ENCODE measurements around the gene GABRP. TPM values are rescaled to one million over a fixed set of nuclear protein-coding genes. Genes with fewer than 3 reads are reported as not detected.

The GABRP gene
- total and polyA plus RNA-seq, 2 donors (not counting 3 experiments of a cell fraction or from before 2014, with no cell fraction given) = 0.66 to 3.0 TPM

DNA sequence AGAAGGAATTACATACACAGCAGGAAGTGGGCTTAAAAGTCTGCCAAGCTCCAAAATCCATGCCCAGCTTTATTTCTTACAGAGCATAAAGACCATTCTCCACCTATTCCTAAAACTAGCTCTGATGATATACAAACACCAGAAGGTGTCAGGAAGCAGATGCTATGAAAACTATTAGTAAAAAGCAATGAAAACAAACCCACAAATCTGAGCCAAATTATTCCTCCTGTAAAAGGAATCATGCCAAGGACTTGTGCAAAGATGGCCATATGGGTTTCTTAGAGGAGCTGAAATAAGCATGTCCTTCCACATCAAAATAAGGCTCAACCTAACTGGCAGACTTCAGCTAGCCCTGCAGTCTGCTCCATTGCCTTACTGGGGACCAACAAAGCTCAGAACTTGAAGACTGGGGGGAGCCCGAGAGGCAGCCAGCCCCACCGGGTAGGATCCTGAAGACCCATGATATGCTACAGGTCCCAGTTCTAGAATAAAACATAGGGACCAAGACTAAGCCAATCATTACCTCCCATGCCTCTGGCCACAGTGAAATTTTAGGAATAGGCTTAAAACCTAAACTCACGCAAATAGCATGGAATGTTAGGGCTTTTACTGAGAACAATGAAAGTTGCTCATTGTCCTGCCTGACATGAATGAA is 42.8 kb upstream of the GABRP start:
- ChIA-PET CTCF (interaction anchor here (1.0 to 13.5 kb wide), 5 partner anchors 10 to 602 kb away, joined by 3 to 452 read pairs (median 5); partner anchors contain the start of gene GABRP), POLR2A (no interaction called here)
- Histone ChIP-seq H3K9me3 (replicated peaks; ENCODE audit: control insufficient read depth, insufficient read depth, low read length) (no peaks in the 10 kb centered on the region), H3K4me1 (ENCODE audit: control insufficient read depth, extremely low read depth, insufficient read depth, low read length) (peaks cover 6% of the 10 kb centered on the region), H3K27me3 (ENCODE audit: control insufficient read depth in 2 of 2, insufficient read depth in 2 of 2, low read length in 2 of 2) (no peaks in the 10 kb centered on the region), H3K9me1 (replicated peaks; ENCODE audit: control insufficient read depth, extremely low read depth, insufficient read depth, low read length) (no peaks in the 10 kb centered on the region), H3K27ac (ENCODE audit: insufficient read depth, low read depth, low read length) (no peak overlapping the region), H4K20me1 (replicated peaks; ENCODE audit: control insufficient read depth, extremely low read depth, insufficient read depth, low read length) (no peaks in the 10 kb centered on the region), H3K4me2 (ENCODE audit: insufficient read depth, low read length) (no peak overlapping the region), H2AFZ (ENCODE audit: low read depth, low read length) (no peak overlapping the region), H3K4me3 (replicated peaks in 1 of 3; ENCODE audit: insufficient read depth in 1 of 3, low read depth in 1 of 3, low read length in 3 of 3) (no peak overlapping the region), H3K79me2 (ENCODE audit: control insufficient read depth, insufficient read depth, low read length) (no peaks in the 10 kb centered on the region), H3K36me3 (ENCODE audit: control insufficient read depth in 2 of 2, extremely low read depth in 1 of 2, insufficient read depth in 2 of 2, low read length in 2 of 2) (no peaks in the 10 kb centered on the region), H3K9ac (replicated peaks; ENCODE audit: extremely low read depth, insufficient read depth, low read length) (no peak overlapping the region)
- FAIRE-seq (no peak), DNase-seq (ENCODE audit: low read depth, low spot score) (no peak)
- TF ChIP-seq, protein P1, sequence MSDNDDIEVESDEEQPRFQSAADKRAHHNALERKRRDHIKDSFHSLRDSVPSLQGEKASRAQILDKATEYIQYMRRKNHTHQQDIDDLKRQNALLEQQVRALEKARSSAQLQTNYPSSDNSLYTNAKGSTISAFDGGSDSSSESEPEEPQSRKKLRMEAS (IDR thresholded peaks at IDR 0.05; ENCODE audit: insufficient read depth, insufficient read length) = no peak
- no peak for TF ChIP-seq POLR2AphosphoS5 (IDR thresholded peaks at IDR 0.05; ENCODE audit: insufficient read depth, low read depth, low read length)
- no peak for TF ChIP-seq CTCF (IDR thresholded peaks at IDR 0.05; ENCODE audit: extremely low read depth in 1 of 2, insufficient read depth in 1 of 2, low read depth in 1 of 2, low read length in 2 of 2)
- no peak for TF ChIP-seq GATA2 (IDR thresholded peaks at IDR 0.05; ENCODE audit: insufficient read depth, insufficient read length, low read depth, low read length)
- no peak for TF ChIP-seq FOS (IDR thresholded peaks at IDR 0.05; ENCODE audit: borderline replicate concordance, insufficient read depth, low read length)
- no peak for TF ChIP-seq POLR2A (IDR thresholded peaks at IDR 0.05; ENCODE audit: low read depth, low read length)
- TF ChIP-seq MYC (IDR thresholded peaks at IDR 0.05; ENCODE audit: low read depth, low read length) = no peak
- no peak for TF ChIP-seq JUN (IDR thresholded peaks at IDR 0.05; ENCODE audit: borderline replicate concordance, insufficient read depth, insufficient read length, low read depth)
- no peak for TF ChIP-seq EZH2 (IDR thresholded peaks at IDR 0.05; ENCODE audit: borderline replicate concordance, low read depth, low read length, severe bottlenecking)
- intact Hi-C loops (cut with micrococcal nuclease) (loop anchor here (5.0 kb wide), 1 partner anchor 177 kb away; no protein-coding TSS in a partner anchor), dilution Hi-C loops (cut with MboI; ENCODE audit: extremely low pct_ligation_motif_present, low sequenced_read_pairs) (no loop called here)
- BruUV-seq (replicated peaks) = no TSS peak

All from endothelial cell of umbilical vein (primary cell).